ENCODE data around the gene PAIP2. TPM values are rescaled to one million over a fixed set of nuclear protein-coding genes. Genes with fewer than 3 reads are reported as not detected.

PAIP2 gene
- total RNA-seq, 1 donor, result 70.9 TPM

- TF ChIP-seq, protein P1, sequence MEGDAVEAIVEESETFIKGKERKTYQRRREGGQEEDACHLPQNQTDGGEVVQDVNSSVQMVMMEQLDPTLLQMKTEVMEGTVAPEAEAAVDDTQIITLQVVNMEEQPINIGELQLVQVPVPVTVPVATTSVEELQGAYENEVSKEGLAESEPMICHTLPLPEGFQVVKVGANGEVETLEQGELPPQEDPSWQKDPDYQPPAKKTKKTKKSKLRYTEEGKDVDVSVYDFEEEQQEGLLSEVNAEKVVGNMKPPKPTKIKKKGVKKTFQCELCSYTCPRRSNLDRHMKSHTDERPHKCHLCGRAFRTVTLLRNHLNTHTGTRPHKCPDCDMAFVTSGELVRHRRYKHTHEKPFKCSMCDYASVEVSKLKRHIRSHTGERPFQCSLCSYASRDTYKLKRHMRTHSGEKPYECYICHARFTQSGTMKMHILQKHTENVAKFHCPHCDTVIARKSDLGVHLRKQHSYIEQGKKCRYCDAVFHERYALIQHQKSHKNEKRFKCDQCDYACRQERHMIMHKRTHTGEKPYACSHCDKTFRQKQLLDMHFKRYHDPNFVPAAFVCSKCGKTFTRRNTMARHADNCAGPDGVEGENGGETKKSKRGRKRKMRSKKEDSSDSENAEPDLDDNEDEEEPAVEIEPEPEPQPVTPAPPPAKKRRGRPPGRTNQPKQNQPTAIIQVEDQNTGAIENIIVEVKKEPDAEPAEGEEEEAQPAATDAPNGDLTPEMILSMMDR (IDR thresholded peaks at IDR 0.05; ENCODE audit: insufficient read depth, low read length), result no peak
- H3K4me3 ChIP-seq (ENCODE audit: low read depth, low read length), result no peak overlapping the region
- DNase-seq (ENCODE audit: low read depth), result peak; percentile 51
Observed at GRCh38 chr5:139388198-139388821, 46.7 kb downstream of the PAIP2 start.

- no peak for DNase-seq (ENCODE audit: low read depth)
- no peak within 1 kb of the TSS for H3K4me3 ChIP-seq (ENCODE audit: low read depth, low read length)
- TF ChIP-seq, protein P1 (IDR thresholded peaks at IDR 0.05; ENCODE audit: insufficient read depth, low read length), result no peak
Observed at GRCh38 chr5:139389701-139390638, 48.3 kb downstream of the PAIP2 start, which contains the start of gene MZB1. TSS of gene MZB1 (minus strand) at chr5:139389913. CDS start at chr5:139389856, 57 bp downstream.

- H3K4me3 ChIP-seq (ENCODE audit: low read depth, low read length), result no peak overlapping the region
- TF ChIP-seq, protein P1 (IDR thresholded peaks at IDR 0.05; ENCODE audit: insufficient read depth, low read length), result no peak
- DNase-seq (ENCODE audit: low read depth), result no peak
Observed at GRCh38 chr5:139390639-139391569, 49.2 kb downstream of the PAIP2 start.

DNA sequence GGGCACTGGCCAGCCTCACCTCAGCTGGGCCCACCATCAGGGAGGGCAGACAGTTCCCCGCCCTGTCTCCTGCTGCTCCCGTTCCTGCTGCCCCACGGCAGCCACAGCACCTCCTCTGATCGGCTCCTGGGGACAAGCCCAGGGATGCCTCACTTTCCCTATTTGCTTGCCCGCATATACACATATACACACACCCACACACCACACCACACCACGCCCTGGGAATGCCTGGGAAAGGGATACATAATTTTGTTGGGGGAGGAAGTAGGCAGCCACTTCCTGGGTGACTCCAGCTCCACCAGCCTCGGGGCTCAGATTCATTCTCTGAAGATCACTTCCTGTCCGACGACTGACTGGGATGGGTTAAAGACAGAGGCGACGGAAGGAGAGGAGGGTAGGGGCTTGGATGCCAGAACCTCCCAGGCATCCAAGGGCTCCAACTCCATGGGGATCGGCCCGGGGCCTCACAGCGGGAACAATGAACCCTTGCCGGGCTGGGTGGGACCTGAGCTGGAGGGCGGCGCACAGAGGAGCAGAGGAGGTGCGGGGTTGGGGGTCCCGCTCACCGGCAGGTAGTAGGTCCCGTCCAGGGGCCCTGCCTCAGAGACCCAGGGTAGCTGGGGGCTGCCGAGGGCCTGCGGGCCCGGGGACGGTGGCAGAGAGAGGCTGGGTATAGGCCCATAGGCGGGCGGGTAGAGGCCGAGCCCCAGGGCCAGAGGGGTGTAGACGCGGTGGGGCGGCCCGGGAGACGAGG is 50.1 kb downstream of the PAIP2 start:
- no peak overlapping the region for H3K4me3 ChIP-seq (ENCODE audit: low read depth, low read length)
- no peak for DNase-seq (ENCODE audit: low read depth)
- TF ChIP-seq, protein P1 (IDR thresholded peaks at IDR 0.05; ENCODE audit: insufficient read depth, low read length), result no peak

GRCh38 chr5:139392324-139392677 is 50.6 kb downstream of the PAIP2 start:
- DNase-seq (ENCODE audit: low read depth), result no peak
- TF ChIP-seq, protein P1 (IDR thresholded peaks at IDR 0.05; ENCODE audit: insufficient read depth, low read length), result no peak
- H3K4me3 ChIP-seq (ENCODE audit: low read depth, low read length), result no peak overlapping the region

All from fibroblast of the aortic adventitia (primary cell).